IPS-20b (cell line): Measurements from ENCODE around the gene TSPAN18.

ENCODE experiments used
- H3K27ac ChIP-seq: one replicate; pipeline ENCODE4 v1.5.1; 2013; ENCODE audit warnings: low read length
- H3K27me3 ChIP-seq: 2 replicates; pipeline ENCODE4 v1.6.1; 2013; ENCODE audit warnings: mild to moderate bottlenecking, low read length, inconsistent platforms; ENCODE audit not compliant: insufficient read depth
- H3K36me3 ChIP-seq: 2 replicates; pipeline ENCODE4 v1.6.1; 2013; ENCODE audit warnings: low read depth, mild to moderate bottlenecking, inconsistent platforms, low read length, moderate library complexity; ENCODE audit not compliant: insufficient read depth
- H3K4me1 ChIP-seq: 2 replicates; pipeline ENCODE4 v1.6.1; 2013; ENCODE audit warnings: mild to moderate bottlenecking, control low read depth, inconsistent platforms, low read length, moderate library complexity; ENCODE audit not compliant: insufficient read depth
- H3K4me3 ChIP-seq: 2 replicates; pipeline ENCODE4 v1.5.1; 2013; ENCODE audit warnings: mild to moderate bottlenecking, low read length, inconsistent platforms
- H3K9ac ChIP-seq: 2 replicates; pipeline ENCODE4 v1.6.1; 2013; ENCODE audit warnings: low read depth, mild to moderate bottlenecking, inconsistent platforms, low read length, moderate library complexity
- H3K9me3 ChIP-seq: 2 replicates; pipeline ENCODE4 v1.6.1; 2013; ENCODE audit warnings: mild to moderate bottlenecking, low read depth, low read length, inconsistent platforms; ENCODE audit not compliant: insufficient read depth

The TSPAN18 gene

DNA sequence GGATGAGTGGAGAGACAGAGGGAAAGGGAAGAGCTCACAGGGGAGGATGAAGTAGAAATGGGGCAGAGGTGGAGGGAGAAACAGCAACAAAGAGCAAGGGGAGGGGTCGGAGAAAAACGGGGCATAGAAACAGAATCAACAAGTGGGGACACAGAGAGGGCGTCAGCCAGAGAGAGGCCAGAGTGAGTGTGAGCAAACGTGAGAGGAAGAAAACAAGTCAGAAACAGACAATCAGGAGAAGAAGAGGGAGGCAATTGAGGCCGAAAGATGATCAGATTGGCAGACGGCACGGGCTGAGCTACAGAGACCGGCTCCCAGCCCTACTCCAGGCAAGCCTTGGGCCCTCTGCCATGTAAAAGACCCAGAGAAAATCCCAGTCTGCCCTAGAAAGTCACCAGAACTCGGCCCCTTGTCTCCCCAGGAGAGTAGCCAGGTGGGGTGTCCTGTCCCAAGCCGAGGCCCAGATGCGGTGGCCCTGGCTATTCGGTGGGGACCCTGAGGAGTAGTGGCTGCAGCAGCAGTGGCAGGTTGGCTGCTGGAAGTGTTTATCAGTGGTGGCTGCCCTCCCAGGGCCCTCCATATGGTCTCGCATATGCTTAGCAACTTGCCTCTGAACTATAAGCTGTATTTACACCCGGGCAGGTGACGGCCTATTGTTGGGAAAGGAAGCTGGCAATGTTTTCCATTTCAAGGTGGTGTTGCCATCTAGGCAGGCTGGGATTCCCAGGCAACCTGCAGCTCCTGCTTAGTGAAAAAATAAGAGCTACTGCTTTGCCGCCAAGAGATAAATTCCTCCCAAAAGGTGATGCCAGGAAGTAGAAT lies 14.8 kb upstream of the TSPAN18 start:
- peaks cover 18% of the 10 kb centered on the region; the same call in 1 of the 2 replicates for H3K4me1 ChIP-seq
- no peaks in the 10 kb centered on the region for H3K27me3 ChIP-seq
- H3K9me3 ChIP-seq = no peaks in the 10 kb centered on the region; the same call in 1 of the 2 replicates
- peak overlapping the region; percentile 31; the same call in 1 of the 2 replicates for H3K9ac ChIP-seq
- no peak overlapping the region for H3K4me3 ChIP-seq
- no peaks in the 10 kb centered on the region for H3K36me3 ChIP-seq
- no peak overlapping the region for H3K27ac ChIP-seq

DNA sequence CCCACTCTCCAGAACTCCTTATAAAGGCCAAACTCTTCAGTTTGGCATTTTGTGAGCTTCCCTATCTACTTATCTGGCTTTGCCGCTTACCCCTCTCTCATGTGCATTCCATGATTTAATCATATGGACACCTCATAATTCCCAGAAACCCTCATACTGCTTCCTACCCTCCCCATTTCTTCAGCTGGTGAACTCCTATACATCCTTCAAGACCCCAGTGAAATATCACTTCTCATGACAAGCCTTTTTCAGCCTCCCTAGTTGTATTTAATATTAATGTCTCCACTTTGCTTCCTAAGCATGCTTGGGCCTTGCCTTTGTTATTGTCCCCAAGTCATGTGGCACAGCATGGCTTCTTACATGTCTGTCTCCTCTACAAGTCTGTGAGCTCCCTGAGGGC lies 13.7 kb upstream of the TSPAN18 start:
- Histone ChIP-seq H3K27ac (no peak overlapping the region), H3K27me3 (no peaks in the 10 kb centered on the region), H3K4me3 (no peak overlapping the region), H3K9ac (peak overlapping the region; percentile 31; the same call in 1 of the 2 replicates), H3K4me1 (peaks cover 18% of the 10 kb centered on the region; the same call in 1 of the 2 replicates), H3K9me3 (no peaks in the 10 kb centered on the region), H3K36me3 (no peaks in the 10 kb centered on the region)

- no peaks in the 10 kb centered on the region for H3K9me3 ChIP-seq
- H3K36me3 ChIP-seq = no peaks in the 10 kb centered on the region
- no peak overlapping the region for H3K27ac ChIP-seq
- H3K9ac ChIP-seq = no peak overlapping the region
- H3K27me3 ChIP-seq = no peaks in the 10 kb centered on the region
- H3K4me3 ChIP-seq = no peak overlapping the region
- peaks cover 18% of the 10 kb centered on the region; the same call in 1 of the 2 replicates for H3K4me1 ChIP-seq
Observed at GRCh38 chr11:44716256-44716655, 10.5 kb upstream of the TSPAN18 start.

- Histone ChIP-seq H3K36me3 (no peaks in the 10 kb centered on the region), H3K9ac (no peak overlapping the region), H3K9me3 (no peaks in the 10 kb centered on the region), H3K4me1 (0 out of 2 replicates have a peak, but pooled peaks cover under 1% of the 10 kb centered on the region), H3K27me3 (no peaks in the 10 kb centered on the region; the same call in 1 of the 2 replicates), H3K4me3 (no peak overlapping the region), H3K27ac (no peak overlapping the region)
Observed at GRCh38 chr11:44718057-44718456, 8.7 kb upstream of the TSPAN18 start.

GRCh38 chr11:44718612-44719390 lies 8.0 kb upstream of the TSPAN18 start:
- Histone ChIP-seq H3K9ac (no peak overlapping the region), H3K27ac (no peak overlapping the region), H3K9me3 (no peaks in the 10 kb centered on the region), H3K36me3 (no peaks in the 10 kb centered on the region), H3K4me1 (no peaks in the 10 kb centered on the region), H3K27me3 (no peaks in the 10 kb centered on the region; the same call in 1 of the 2 replicates), H3K4me3 (no peak overlapping the region)

- Histone ChIP-seq H3K27ac (no peak overlapping the region), H3K4me3 (no peak overlapping the region), H3K9ac (no peak overlapping the region), H3K27me3 (peaks cover 40% of the 10 kb centered on the region), H3K4me1 (peaks cover 31% of the 10 kb centered on the region), H3K9me3 (no peaks in the 10 kb centered on the region), H3K36me3 (no peaks in the 10 kb centered on the region)
Observed at GRCh38 chr11:44725016-44725685, 1.6 kb upstream of the TSPAN18 start.

DNA sequence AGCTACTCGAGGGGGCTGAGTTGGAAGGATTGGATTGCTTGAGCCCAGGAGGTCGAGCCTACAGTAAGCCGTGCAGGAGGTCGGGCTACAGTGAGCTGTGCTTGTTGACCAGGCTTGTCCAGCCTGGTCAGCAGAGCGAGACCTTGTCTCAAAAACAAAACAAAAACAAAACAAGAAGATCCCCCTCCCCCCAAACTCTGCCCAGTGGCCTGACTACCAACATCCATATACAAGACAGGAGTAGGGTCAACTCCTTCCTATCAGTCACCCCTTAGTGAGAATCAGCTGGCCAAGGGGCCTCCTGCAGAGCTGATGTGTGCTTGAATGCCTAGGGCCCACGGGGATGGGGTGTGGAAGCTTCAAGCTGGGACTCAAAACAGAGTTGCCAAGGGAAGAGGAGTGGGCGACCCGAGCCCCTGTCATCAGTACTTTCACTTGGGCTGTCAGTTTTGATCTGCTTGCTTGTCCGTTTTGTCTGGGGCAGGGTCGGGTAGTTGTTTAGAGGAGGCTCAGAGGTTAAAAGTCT lies 942 bp upstream of the TSPAN18 start:
- no peak overlapping the region for H3K27ac ChIP-seq
- peaks cover 47% of the 10 kb centered on the region for H3K27me3 ChIP-seq
- H3K4me1 ChIP-seq = peaks cover 31% of the 10 kb centered on the region
- H3K9ac ChIP-seq = peak overlapping the region; percentile 66; the same call in 1 of the 2 replicates
- H3K4me3 ChIP-seq = peak overlapping the region; percentile 75
- H3K9me3 ChIP-seq = no peaks in the 10 kb centered on the region
- H3K36me3 ChIP-seq = no peaks in the 10 kb centered on the region

DNA sequence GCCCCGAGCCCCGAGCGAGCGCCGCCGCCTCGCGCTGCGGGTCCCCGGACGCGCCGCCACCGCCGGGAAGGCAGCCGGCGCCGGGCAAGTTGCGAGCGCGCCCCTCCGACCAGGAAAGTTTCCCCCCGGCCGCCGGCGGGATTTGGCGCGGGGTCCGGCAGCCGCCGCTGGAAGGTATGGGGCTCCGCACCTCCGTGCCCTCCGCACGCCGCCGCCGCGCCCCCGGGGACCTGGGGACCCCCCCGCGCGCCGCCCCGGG lies 281 bp downstream of the TSPAN18 start:
- Histone ChIP-seq H3K4me3 (peak overlapping the region; percentile 73; the same call in 1 of the 2 replicates), H3K27ac (no peak overlapping the region), H3K9ac (0 out of 2 replicates have a peak overlapping the region, but pooled peaks have one; percentile 43)

GRCh38 chr11:44727373-44728287 lies 868 bp downstream of the TSPAN18 start:
- Histone ChIP-seq H3K4me3 (peak overlapping the region; percentile 73), H3K27ac (no peak overlapping the region), H3K9ac (peak overlapping the region; percentile 62; the same call in 1 of the 2 replicates), H3K9me3 (no peaks in the 10 kb centered on the region), H3K27me3 (peaks cover 65% of the 10 kb centered on the region), H3K36me3 (no peaks in the 10 kb centered on the region), H3K4me1 (peaks cover 40% of the 10 kb centered on the region)

More for the DNA sequence above, 281 bp downstream of the TSPAN18 start:
- Histone ChIP-seq H3K9me3 (no peaks in the 10 kb centered on the region), H3K36me3 (no peaks in the 10 kb centered on the region), H3K27me3 (peaks cover 59% of the 10 kb centered on the region), H3K4me1 (peaks cover 34% of the 10 kb centered on the region)

- H3K4me1 ChIP-seq = peaks cover 45% of the 10 kb centered on the region
- H3K9ac ChIP-seq = 0 out of 2 replicates have a peak overlapping the region, but pooled peaks have one; percentile 62
- no peak overlapping the region for H3K27ac ChIP-seq
- H3K9me3 ChIP-seq = no peaks in the 10 kb centered on the region
- no peaks in the 10 kb centered on the region for H3K36me3 ChIP-seq
- H3K27me3 ChIP-seq = peaks cover 74% of the 10 kb centered on the region
- H3K4me3 ChIP-seq = peak overlapping the region; percentile 73
Observed at GRCh38 chr11:44728491-44728910, 1.7 kb downstream of the TSPAN18 start.
